ENCODE measurements around the gene PLAAT4.
"Not testable (repeated sequence)": the region's sequence is repeated elsewhere in the genome, so short reads cannot be mapped to it uniquely, and the experiment has no call there.

Gene PLAAT4

GRCh38 chr11:63518548-63518947 lies 18.1 kb upstream of the PLAAT4 start:
- no peak for TF ChIP-seq JUND (IDR thresholded peaks at IDR 0.05; ENCODE audit: low read depth)
- in situ Hi-C loops (cut with HindIII; ENCODE audit: low pct_unique_long_range_greater_than_20kb, low sequenced_read_pairs): no loop called here
- DNase-seq (ENCODE audit: low read depth in 1 of 2, low spot score in 1 of 2): no peak

DNA sequence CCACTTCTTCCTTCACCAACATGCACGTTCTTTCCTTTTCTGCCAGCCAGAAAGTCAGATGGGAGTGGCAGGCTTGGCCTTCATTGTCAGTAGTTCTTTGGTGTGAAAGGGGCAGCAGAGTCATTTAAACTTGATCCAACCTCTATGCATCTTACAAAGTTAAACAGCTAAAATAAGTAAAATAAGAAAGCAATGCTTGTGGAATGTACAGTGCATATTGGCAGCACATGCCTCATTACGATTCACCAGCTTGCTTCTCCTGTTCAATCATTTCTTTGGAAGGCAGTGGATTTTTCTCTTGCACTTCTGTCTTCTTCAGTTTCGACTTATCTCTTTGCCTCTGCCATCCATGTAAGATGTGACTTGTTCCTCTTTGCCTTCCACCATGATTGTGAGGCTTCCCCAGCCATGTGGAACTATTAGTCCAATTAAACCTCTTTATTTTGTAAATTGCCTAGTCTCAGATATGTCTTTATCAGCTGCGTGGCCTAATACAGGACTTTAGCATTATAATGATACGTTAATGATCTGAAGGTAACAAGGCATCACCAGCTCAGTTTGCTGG lies 15.9 kb upstream of the PLAAT4 start:
- DNase-seq (ENCODE audit: low read depth in 1 of 2, low spot score in 1 of 2): no peak
- TF ChIP-seq JUND (IDR thresholded peaks at IDR 0.05; ENCODE audit: low read depth): no peak
- in situ Hi-C loops (cut with HindIII; ENCODE audit: low pct_unique_long_range_greater_than_20kb, low sequenced_read_pairs): no loop called here

DNA sequence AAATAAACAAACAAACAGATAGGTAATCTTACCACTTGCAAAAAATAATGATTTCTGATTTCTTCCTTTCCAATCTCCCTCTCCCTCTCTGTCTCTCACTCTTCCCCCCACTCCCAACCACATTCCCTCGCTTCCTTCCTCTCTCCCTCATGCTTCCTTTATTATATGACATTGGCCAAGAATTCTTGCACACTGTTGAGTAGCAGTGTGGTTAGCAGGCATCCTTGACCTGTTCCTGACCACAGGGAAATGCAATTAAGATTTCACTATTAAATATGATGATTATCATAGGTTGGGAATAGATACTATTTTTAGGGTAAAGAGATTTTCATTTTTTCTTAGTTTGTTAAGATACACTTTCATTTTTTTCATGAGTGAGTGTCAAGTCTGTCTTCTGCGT lies 14.7 kb upstream of the PLAAT4 start:
- in situ Hi-C loops (cut with HindIII; ENCODE audit: low pct_unique_long_range_greater_than_20kb, low sequenced_read_pairs): no loop called here
- no peak for TF ChIP-seq JUND (IDR thresholded peaks at IDR 0.05; ENCODE audit: low read depth)
- no peak for DNase-seq (ENCODE audit: low read depth in 1 of 2, low spot score in 1 of 2)

DNA sequence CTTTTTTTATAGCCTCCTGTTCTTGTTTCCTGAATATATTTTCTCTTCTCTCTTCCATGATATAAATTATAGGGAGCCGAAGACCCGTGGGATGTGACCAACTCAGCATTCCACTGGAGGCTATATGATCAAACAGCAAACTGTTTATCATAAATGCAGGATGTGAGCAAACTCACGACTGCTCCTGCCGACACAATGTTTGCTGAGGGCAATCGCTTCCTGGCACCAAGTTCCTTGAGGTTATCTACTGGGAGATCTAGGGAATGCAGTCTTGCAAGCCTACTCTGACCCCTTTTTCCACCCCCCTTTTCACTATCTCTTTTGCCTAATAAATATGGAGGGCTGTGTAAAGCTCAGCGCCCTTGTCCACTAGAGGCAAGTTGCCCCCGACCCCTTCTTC lies 13.5 kb upstream of the PLAAT4 start:
- DNase-seq (ENCODE audit: low read depth in 1 of 2, low spot score in 1 of 2): no peak
- in situ Hi-C loops (cut with HindIII; ENCODE audit: low pct_unique_long_range_greater_than_20kb, low sequenced_read_pairs): no loop called here
- TF ChIP-seq JUND (IDR thresholded peaks at IDR 0.05; ENCODE audit: low read depth): no peak

- no peak for TF ChIP-seq JUND (IDR thresholded peaks at IDR 0.05; ENCODE audit: low read depth)
- in situ Hi-C loops (cut with HindIII; ENCODE audit: low pct_unique_long_range_greater_than_20kb, low sequenced_read_pairs): no loop called here
- DNase-seq (ENCODE audit: low read depth in 1 of 2, low spot score in 1 of 2): no peak
Observed at GRCh38 chr11:63527667-63528066, 8.9 kb upstream of the PLAAT4 start.

GRCh38 chr11:63528156-63528555 lies 8.5 kb upstream of the PLAAT4 start:
- in situ Hi-C loops (cut with HindIII; ENCODE audit: low pct_unique_long_range_greater_than_20kb, low sequenced_read_pairs); DNase-seq (ENCODE audit: low read depth in 1 of 2, low spot score in 1 of 2): not testable (repeated sequence)

- in situ Hi-C loops (cut with HindIII; ENCODE audit: low pct_unique_long_range_greater_than_20kb, low sequenced_read_pairs); DNase-seq (ENCODE audit: low read depth in 1 of 2, low spot score in 1 of 2): not testable (repeated sequence)
Observed at GRCh38 chr11:63528729-63529278, 7.8 kb upstream of the PLAAT4 start.

- in situ Hi-C loops (cut with HindIII; ENCODE audit: low pct_unique_long_range_greater_than_20kb, low sequenced_read_pairs); DNase-seq (ENCODE audit: low read depth in 1 of 2, low spot score in 1 of 2): not testable (repeated sequence)
Observed at GRCh38 chr11:63529373-63529772, 7.2 kb upstream of the PLAAT4 start.

GRCh38 chr11:63530021-63530420 lies 6.6 kb upstream of the PLAAT4 start:
- no peak for TF ChIP-seq JUND (IDR thresholded peaks at IDR 0.05; ENCODE audit: low read depth)
- no peak for DNase-seq (ENCODE audit: low read depth in 1 of 2, low spot score in 1 of 2)
- in situ Hi-C loops (cut with HindIII; ENCODE audit: low pct_unique_long_range_greater_than_20kb, low sequenced_read_pairs): no loop called here

GRCh38 chr11:63531074-63531792 lies 5.4 kb upstream of the PLAAT4 start:
- in situ Hi-C loops (cut with HindIII; ENCODE audit: low pct_unique_long_range_greater_than_20kb, low sequenced_read_pairs): not testable (repeated sequence)
- DNase-seq (ENCODE audit: low read depth in 1 of 2, low spot score in 1 of 2): peak; percentile 65 to 100

DNA sequence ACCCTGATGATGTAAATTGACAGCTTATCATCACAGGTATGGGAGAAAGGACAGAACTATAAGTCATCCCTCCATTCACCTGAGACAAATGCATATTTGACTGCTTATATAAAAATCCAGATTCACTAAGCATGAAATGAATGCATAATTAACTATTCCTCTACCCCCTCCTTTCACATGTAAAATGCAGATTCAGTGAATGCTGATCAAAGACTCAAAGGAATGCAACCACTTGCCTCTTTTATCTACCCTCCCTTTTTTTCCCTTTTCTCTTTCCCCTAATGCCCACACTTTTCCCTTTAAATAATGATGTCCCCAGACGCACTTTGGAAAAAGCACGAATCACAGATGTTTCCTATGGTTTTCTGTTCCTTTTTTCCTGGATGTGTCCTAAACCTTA lies 4.5 kb upstream of the PLAAT4 start:
- in situ Hi-C loops (cut with HindIII; ENCODE audit: low pct_unique_long_range_greater_than_20kb, low sequenced_read_pairs): no loop called here
- TF ChIP-seq JUND (IDR thresholded peaks at IDR 0.05; ENCODE audit: low read depth): no peak
- DNase-seq (ENCODE audit: low read depth in 1 of 2, low spot score in 1 of 2): no peak

DNA sequence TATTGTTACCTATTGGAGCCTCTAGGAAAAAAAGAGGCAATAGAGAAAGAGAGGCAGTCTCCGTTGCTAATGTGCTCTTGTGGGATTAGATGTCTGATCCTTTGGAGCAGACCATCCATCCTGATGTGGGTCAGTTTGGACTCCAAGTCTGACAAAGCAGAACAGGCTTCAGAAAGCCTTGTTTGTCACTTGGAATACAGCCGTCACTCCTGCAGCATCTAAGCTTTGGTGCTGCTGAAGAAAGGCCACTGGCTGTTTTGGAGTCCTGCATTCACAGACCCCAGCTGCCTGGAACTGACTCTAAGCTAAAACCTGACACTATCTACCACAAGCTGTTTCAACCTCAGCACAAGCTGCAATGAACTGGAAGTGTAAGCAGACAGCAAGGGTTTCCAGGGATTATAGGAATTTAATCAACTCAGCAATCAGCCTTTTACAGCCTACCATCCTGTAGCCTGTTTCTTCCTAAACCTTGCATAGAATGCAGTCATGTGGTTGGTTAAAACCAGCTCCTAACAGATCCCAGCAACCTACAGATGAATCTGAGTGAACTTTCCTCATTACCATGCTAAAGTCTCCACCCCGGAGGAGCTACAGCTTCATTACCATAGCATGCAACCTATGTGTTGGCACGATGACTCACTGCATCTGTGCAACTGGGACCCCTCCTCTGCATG lies 3.7 kb upstream of the PLAAT4 start:
- no peak for TF ChIP-seq JUND (IDR thresholded peaks at IDR 0.05; ENCODE audit: low read depth)
- in situ Hi-C loops (cut with HindIII; ENCODE audit: low pct_unique_long_range_greater_than_20kb, low sequenced_read_pairs): no loop called here

GRCh38 chr11:63534076-63534475 lies 2.5 kb upstream of the PLAAT4 start:
- TF ChIP-seq JUND (IDR thresholded peaks at IDR 0.05; ENCODE audit: low read depth): no peak
- peak in 1 of 2 experiments; percentile 81 for DNase-seq (ENCODE audit: low read depth in 1 of 2, low spot score in 1 of 2)
- in situ Hi-C loops (cut with HindIII; ENCODE audit: low pct_unique_long_range_greater_than_20kb, low sequenced_read_pairs): no loop called here

More for the DNA sequence above, 3.7 kb upstream of the PLAAT4 start:
- peak; percentile 70 to 92 for DNase-seq (ENCODE audit: low read depth in 1 of 2, low spot score in 1 of 2)

Data from T47D (cell line).